ENCODE results near the gene CLCN6.

- no peak for TF ChIP-seq GATA2 (IDR thresholded peaks at IDR 0.05; ENCODE audit: low read depth, low read length)
- TF ChIP-seq GATA3 (IDR thresholded peaks at IDR 0.05; ENCODE audit: low read depth, low read length): no peak
Measured at GRCh38 chr1:11880181-11880575, 74.2 kb downstream of the CLCN6 start.

All from SH-SY5Y (cell line).